Left cardiac atrium (tissue), 4 donors: ENCODE results near the gene BICRA. TPM values are rescaled to one million over a fixed set of nuclear protein-coding genes. Genes with fewer than 3 reads are reported as not detected.
"Not testable (repeated sequence)": the region's sequence is repeated elsewhere in the genome, so short reads cannot be mapped to it uniquely, and the experiment has no call there.

Experiments used
- ATAC-seq, 2 donors: fragments of 200-7000 bp; cut with Tn5 transposase; one replicate each; pipeline ENCODE4 v1.9.1; 2020; ENCODE audit warnings: mild to moderate bottlenecking in 2 of 2, moderate library complexity in 2 of 2
- DNase-seq: peaks from one replicate; pipeline ENCODE4 v3.0.0-alpha.2; 2020
- intact Hi-C, 2 donors: fragments of 100-400 bp; cut with DNase I; formaldehyde crosslinking; loops; one replicate each; pipeline versions ENCODE4 v1.14.1 to v1.15.1; 2022 to 2023
- total RNA-seq, 2 donors: library from RNA; stranded (reverse); fragmentation: NEBNext Ultra II Directional; extraction: Animal tissue kit (Norgen Biotek cat#: 25700); gene quantifications; one replicate each; pipeline ENCODE4 v1.2.1, GENCODE V29; 2021
- donor health status: DM: no; HTN: yes; CAD: no.
- donor health status: DM: no; HTN: yes; CAD: no; lungs with severe emphysema.
- donor health status: DM: yes; HTN: yes; CAD: no.
- donor health status: Dilated cardiomyopathy.

Gene BICRA
- total RNA-seq, 2 donors from 2014 or later: 7.2 to 11.6 TPM

- intact Hi-C loops: no loop called here
- ATAC-seq (peak; percentile 66 to 70), DNase-seq (peak; percentile 60)
These were observed 14.4 kb downstream of the BICRA start for GRCh38 chr19:47623151-47623920.

DNA sequence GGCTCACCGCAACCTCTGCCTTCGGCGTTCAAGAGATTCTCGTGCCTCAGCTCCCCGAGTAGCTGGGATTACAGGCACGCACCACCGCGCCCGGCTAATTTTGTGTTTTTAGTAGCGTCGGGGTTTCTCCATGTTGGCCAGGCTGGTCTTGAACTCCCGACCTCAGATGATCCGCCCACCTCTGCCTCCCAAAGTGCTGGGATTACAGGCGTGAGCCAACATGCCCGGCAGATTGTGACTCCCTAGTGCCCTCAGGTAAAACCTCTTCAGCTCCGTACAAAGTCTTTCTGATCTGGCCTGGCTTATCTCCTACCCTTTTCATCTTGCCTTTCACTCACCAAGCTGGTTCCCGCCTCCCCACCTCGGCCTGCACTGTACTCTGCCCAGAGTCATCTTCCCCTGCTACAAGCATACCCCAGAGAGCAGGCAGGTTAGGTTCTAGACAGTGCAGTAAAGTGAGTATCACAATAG, 15.0 kb downstream of the BICRA start:
- intact Hi-C loops: no loop called here
- DNase-seq (no peak), ATAC-seq (peak in 1 of 2 donors; percentile 22)

- ATAC-seq (no peak), DNase-seq (no peak)
- intact Hi-C loops: no loop called here
These were observed 16.7 kb downstream of the BICRA start for GRCh38 chr19:47625650-47626049.

DNA sequence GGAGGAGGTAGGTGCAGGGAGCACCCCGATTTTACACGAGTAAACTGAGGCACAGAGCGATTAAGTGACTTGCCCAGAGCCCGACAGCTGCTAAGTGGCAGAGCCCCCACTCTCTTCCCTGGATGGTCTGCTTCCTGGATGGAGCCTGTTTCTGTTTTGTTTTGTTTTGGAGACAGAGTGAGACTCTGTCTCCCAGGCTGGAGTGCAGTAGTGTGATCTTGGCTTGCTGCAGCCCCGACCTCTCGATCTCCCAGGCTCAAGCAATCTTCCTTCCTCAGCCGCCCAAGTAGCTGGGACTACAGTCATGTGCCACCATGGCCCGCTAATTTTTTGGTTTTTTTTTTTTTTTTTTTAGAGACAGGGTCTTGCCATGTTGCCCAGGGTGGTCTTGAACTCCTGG, 17.3 kb downstream of the BICRA start:
- DNase-seq: no peak
- peak; percentile 42 to 52 for ATAC-seq
- intact Hi-C loops: no loop called here

DNA sequence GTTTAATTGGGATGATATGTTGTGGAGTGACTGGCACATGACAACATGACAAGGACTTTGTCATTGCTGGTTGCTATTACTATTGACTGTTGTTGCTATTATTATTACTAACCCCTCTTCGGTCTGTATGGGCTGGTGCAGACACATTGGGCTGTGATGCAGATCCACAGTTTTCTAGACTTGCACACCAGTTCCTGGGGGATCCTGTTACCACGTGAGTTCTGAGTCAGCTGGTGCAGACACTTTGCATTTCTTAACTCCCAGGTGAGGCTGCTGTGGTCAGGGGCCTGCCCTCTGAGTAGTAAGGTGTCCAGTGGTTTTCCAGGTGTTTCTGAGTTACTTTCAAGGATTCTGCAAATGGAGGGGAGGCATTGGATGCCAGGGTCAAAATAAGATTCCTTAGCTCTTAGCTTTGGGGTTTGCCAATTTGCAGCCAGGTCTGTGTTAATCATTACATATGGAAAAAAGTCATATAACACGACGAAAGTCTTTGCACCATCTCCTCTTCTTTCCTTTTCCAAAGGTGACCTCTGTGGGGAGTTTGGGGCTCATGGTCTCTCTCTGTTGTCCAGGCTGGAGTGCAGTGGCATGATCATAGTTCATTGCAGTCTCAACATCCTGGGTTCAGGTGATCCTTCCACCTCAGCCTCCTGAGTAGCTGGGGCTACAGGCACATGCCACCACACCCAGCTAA, 19.3 kb downstream of the BICRA start:
- no peak for DNase-seq
- no peak for ATAC-seq
- intact Hi-C loops: no loop called here

- DNase-seq (no peak), ATAC-seq (no peak)
- intact Hi-C loops: no loop called here
These were observed 21.7 kb downstream of the BICRA start for GRCh38 chr19:47630594-47630993.

GRCh38 chr19:47631681-47632446, 22.9 kb downstream of the BICRA start:
- ATAC-seq (peak; percentile 45 to 69), DNase-seq (no peak)
- intact Hi-C loops: no loop called here

DNA sequence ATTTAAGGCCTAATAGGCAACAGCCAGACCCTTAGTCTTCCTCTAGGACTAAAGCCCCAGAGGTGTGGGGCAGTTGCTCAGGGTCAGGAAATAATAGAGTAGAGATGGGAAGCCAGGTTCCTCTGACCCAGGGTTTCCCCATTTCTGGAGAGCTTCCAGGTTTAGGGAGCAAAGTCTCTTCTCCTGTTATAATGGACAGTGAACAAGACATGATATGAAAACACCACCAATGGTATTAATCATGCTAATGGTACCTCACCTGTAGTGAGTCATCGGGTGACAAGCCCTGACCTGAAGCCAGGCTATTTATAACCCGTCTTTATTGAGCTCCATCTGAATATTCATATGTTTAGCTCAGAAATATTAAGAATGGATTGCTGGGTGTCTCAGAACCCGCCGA, 24.6 kb downstream of the BICRA start:
- DNase-seq: no peak
- ATAC-seq: no peak
- intact Hi-C loops: no loop called here

DNA sequence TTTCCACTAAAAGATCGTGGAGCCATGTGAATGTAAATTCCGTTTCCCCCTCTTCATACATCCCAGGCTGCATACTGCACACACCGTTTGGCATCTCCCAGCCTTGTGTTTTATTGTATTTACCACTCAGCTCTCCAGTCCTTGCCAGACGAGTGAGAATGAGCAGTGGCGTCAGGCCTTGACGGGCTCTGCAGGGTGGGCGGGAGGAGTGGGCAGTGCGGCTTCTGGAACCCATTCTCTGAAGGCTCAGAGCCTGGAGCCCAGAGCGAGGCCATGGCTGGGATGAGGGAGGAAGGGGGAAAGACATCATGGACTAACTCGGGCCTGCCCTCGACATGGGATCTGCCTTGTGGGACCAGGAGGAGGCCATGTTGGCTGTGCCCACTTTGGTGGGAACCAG, 25.1 kb downstream of the BICRA start:
- no peak for DNase-seq
- no peak for ATAC-seq
- intact Hi-C loops: no loop called here

DNA sequence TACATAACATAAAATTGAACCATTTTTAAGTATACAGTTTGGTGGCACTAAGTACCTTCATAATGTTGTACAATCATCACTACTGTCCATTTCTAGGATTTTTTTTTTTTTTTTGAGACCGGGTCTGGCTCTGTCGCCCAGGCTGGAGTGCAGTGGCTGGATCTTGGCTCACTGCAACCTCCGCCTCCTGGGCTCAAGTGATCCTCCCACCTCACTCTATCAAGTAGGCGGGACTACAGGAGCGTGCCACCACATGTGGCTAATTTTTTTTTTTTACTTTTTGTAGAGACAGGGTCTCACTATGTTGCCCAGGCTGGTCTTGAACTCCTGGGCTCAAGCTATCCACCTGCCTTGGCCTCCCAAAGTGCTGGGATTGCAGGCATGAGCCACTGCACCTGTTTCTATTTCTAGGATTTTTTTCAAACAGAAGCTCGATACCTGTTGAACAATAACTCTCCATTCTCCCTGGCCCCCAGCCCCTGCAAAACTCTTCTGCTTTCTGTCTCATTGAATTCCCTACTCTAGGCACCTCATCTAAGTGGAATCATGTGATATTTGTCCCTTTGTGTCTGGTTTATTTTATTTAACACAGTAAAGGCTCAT, 26.3 kb downstream of the BICRA start:
- DNase-seq: not testable (repeated sequence)

GRCh38 chr19:47637550-47637949, 28.6 kb downstream of the BICRA start:
- ATAC-seq (no peak), DNase-seq (no peak)
- intact Hi-C loops: no loop called here

More for the DNA sequence above, 26.3 kb downstream of the BICRA start:
- intact Hi-C loops, ATAC-seq: not testable (repeated sequence)

DNA sequence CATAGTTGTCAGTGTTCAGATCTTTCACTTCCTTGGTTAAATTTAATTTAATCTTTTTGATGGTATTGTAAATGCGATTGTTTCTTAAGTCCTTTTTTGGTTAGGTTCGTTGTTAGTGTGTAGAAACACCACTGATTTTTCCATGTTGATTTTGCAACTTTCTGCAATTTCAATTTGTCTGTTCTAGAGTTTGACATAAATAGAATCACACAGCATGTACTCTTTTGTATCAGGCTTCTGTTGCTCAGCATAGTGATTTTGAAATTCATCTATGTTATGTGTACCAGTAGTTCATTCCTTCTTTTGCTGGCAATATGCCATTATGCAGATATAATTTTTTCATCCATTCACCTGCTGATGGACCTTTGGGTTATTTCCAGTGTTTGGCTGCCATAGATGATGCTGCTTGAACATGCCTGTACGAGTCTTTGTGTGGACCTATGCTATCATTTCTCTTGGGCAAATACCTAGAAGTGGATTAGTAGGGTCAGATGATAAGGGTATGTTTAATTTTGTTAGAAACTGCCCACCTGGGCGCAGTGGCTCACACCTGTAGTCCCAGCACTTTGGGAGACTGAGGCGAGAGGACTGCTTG, 33.1 kb downstream of the BICRA start:
- ATAC-seq (no peak), DNase-seq (no peak)
- intact Hi-C loops: no loop called here

GRCh38 chr19:47643281-47643680, 34.3 kb downstream of the BICRA start:
- intact Hi-C loops: no loop called here
- DNase-seq: no peak
- ATAC-seq: no peak

GRCh38 chr19:47644199-47644598, 35.3 kb downstream of the BICRA start:
- no peak for ATAC-seq
- intact Hi-C loops: no loop called here
- DNase-seq: no peak

DNA sequence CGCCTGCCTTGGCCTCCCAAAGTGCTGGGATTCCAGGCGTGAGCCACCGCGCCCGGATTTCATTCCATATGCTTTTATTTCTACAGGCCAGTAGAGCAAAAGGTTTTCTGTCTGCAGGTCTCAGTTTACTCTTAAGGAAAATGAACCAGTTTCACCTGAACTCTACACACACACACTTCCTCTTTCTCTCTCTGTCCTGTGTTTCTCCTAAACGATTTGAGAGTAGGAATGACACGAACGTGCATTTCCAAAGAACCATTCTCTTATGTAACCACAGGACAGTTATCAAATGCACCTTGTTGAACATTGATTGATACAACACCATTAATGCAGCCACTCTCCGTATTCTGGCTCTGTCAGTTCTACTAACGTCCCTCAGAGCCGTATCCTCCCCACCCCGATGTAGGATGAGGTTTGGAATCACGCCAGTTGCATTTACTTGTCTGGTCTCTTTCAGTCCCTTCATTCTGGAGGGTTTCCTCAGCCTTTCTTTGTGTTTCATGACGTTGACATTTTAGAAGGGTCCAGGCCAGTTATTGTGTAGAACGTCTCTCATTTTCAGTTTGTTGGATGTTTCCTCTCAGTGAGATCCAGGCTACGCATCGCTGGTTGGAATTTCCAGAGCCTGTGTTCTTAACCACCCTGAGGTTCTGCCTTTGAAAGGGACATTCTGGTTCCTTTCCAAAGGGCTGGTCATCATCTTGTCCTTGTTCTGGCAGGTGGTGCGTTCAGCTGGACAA, 36.0 kb downstream of the BICRA start:
- intact Hi-C loops: no loop called here
- no peak for ATAC-seq
- DNase-seq: no peak

GRCh38 chr19:47646924-47647323, 38.0 kb downstream of the BICRA start:
- ATAC-seq: no peak
- DNase-seq: no peak
- intact Hi-C loops: no loop called here

DNA sequence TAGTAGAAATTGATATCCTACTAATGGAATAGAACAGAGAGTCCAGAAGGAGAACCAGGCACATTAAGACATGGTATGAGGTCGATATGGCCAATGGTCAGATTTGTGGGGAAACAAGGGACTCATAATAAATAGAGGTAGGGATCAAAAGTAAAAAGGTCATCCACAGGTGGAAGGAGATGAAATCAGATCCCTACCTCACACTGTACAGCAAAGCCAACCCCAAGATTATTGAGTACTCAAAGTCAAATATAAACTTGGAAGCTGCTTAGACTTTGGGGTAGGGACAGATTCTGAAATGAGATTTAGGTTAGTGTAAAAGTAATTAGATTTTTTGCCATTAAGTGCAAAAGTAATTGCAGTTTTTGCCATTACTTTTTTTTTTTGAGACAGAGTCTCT, 40.7 kb downstream of the BICRA start:
- ATAC-seq (no peak), DNase-seq (no peak)
- intact Hi-C loops: no loop called here

DNA sequence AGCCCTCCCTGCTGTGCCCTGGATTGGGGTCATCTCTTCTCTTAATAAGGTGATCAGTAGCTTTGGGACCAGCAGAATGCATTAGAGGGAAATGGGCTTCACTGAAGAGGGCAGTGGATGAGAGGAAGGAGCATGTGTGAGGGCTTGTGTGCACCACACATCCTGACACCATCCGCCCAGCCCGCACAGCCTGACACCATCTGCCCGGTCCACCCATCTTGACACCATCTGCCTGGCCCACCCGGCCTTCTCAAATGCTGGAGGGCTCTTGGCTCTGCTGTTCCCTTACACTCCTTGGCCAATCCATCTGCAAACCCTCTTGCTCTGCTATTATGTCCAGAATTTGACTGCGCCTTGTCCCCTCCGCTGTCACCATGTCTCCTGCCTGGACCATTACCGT, 41.8 kb downstream of the BICRA start:
- DNase-seq (no peak), ATAC-seq (no peak)
- intact Hi-C loops: no loop called here

DNA sequence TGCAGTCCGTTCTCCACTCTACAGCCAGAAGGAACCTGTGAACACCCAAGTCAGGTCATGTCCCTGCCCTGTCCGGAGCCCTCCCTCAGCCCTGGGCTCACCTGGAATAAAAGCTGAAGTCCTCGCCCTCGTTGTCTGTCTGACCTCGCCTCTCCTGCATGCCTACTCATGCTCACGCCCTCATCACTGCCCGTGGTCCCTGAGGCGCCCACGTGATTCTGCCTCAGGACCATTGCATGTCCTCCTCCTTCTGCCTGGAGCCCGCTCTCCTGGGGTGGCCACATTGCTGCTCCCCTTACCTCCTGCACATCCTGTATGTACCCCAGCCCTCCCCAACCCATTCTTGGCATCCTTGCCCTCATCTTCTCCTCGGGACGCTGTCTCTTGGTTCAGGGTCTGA, 42.2 kb downstream of the BICRA start:
- ATAC-seq (no peak), DNase-seq (no peak)
- intact Hi-C loops: no loop called here
